IMR-90 (cell line): Measurements from ENCODE around the gene AMBRA1. TPM values are rescaled to one million over a fixed set of nuclear protein-coding genes. Genes with fewer than 3 reads are reported as not detected.

ENCODE experiments used
- ATAC-seq: fragments of 200-7000 bp; cut with Tn5 transposase; 2 replicates; pipeline ENCODE4 v1.9.1; 2020; ENCODE audit warnings: low read depth, mild to moderate bottlenecking, moderate library complexity
- BruUV-seq: library from RNA; stranded (reverse); fragments of 400-500 nt; replicated peaks from 2 replicates; lab custom pipeline; 2021; lab: Mats Ljungman, UMichigan
- CTCF ChIA-PET: fragments of 300-600 bp; formaldehyde crosslinking; extraction: SDS; loops from one replicate; lab custom pipeline; 2021; ENCODE audit warnings: antibody characterized with exemption; lab: Yijun Ruan, JAX
- POLR2A ChIA-PET: fragments of 300-600 bp; sonication (Branson Sonifier 250); formaldehyde crosslinking; loops from one replicate; lab custom pipeline; 2022; ENCODE audit warnings: antibody characterized with exemption; ENCODE audit not compliant: unreplicated experiment; lab: Charles Lee
- DNase-seq: peaks from one replicate; pipeline ENCODE4 v3.0.0; 2013
- H2AFZ ChIP-seq: replicated peaks from 2 replicates; pipeline ENCODE3; 2013; ENCODE audit warnings: low read length, mild to moderate bottlenecking; ENCODE audit not compliant: poor library complexity
- H2AK5ac ChIP-seq: 2 replicates; pipeline ENCODE4 v1.6.1; 2013; ENCODE audit warnings: low read depth, low read length, inconsistent platforms
- H2AK9ac ChIP-seq: replicated peaks from 2 replicates; pipeline ENCODE3; 2013; ENCODE audit warnings: mild to moderate bottlenecking, low read depth, low read length, moderate library complexity; ENCODE audit not compliant: poor library complexity
- H2BK120ac ChIP-seq: 2 replicates; pipeline ENCODE4 v1.6.1; 2013; ENCODE audit warnings: low read depth, low read length, inconsistent platforms
- H2BK15ac ChIP-seq: 3 replicates; pipeline ENCODE4 v1.6.1; 2013; ENCODE audit warnings: low read depth, low read length, inconsistent platforms
- H2BK20ac ChIP-seq: 2 replicates; pipeline ENCODE4 v1.6.1; 2013; ENCODE audit warnings: low read depth, mild to moderate bottlenecking, inconsistent platforms, low read length, moderate library complexity
- H2BK5ac ChIP-seq: 2 replicates; pipeline ENCODE4 v1.6.1; 2013; ENCODE audit warnings: mild to moderate bottlenecking, low read depth, low read length, inconsistent platforms; ENCODE audit not compliant: poor library complexity, severe bottlenecking
- H3K14ac ChIP-seq: replicated peaks from 2 replicates; pipeline ENCODE4 v1.6.1; 2013; ENCODE audit warnings: low read depth, low read length, inconsistent platforms
- H3K18ac ChIP-seq: 2 replicates; pipeline ENCODE4 v1.6.1; 2013; ENCODE audit warnings: low read depth, low read length, control low read depth
- H3K23ac ChIP-seq: 2 replicates; pipeline ENCODE4 v1.6.1; 2013; ENCODE audit warnings: low read depth, low read length, inconsistent platforms
- H3K27ac ChIP-seq: 2 replicates; pipeline ENCODE4 v1.5.1; 2013; ENCODE audit warnings: mild to moderate bottlenecking, control low read depth, low read length; ENCODE audit not compliant: insufficient read depth
- H3K27me3 ChIP-seq: 2 replicates; pipeline ENCODE4 v1.6.1; 2013; ENCODE audit warnings: low read length; ENCODE audit not compliant: control insufficient read depth, insufficient read depth
- H3K36me3 ChIP-seq: 2 replicates; pipeline ENCODE4 v1.6.1; 2013; ENCODE audit warnings: low read length, mixed read lengths; ENCODE audit not compliant: control insufficient read depth, insufficient read depth
- H3K4ac ChIP-seq: 2 replicates; pipeline ENCODE4 v1.6.1; 2013; ENCODE audit warnings: low read depth, low read length, inconsistent platforms
- H3K4me1 ChIP-seq: 2 replicates; pipeline ENCODE4 v1.6.1; 2013; ENCODE audit warnings: low read length, mixed read lengths; ENCODE audit not compliant: control insufficient read depth, insufficient read depth
- H3K4me2 ChIP-seq: 2 replicates; pipeline ENCODE4 v1.6.1; 2013; ENCODE audit warnings: low read depth, mild to moderate bottlenecking, control low read depth, low read length, moderate library complexity
- H3K4me3 ChIP-seq: 2 replicates; pipeline ENCODE4 v1.5.1; 2013; ENCODE audit warnings: low read depth, mild to moderate bottlenecking, control low read depth, low read length, moderate library complexity; ENCODE audit not compliant: insufficient read depth
- H3K56ac ChIP-seq: 2 replicates; pipeline ENCODE4 v1.6.1; 2013; ENCODE audit warnings: low read length, inconsistent platforms; ENCODE audit not compliant: insufficient read depth; ENCODE audit errors: extremely low read depth
- H3K79me1 ChIP-seq, 2 experiments: 2 replicates each; pipeline ENCODE4 v1.6.1; 2013; ENCODE audit warnings: low read length in 2 of 2, inconsistent platforms in 1 of 2, low read depth in 1 of 2
- H3K9ac ChIP-seq: 2 replicates; pipeline ENCODE4 v1.6.1; 2013; ENCODE audit warnings: low read depth, low read length, control low read depth
- H3K9me1 ChIP-seq: 2 replicates; pipeline ENCODE4 v1.6.1; 2013; ENCODE audit warnings: low read length, inconsistent platforms; ENCODE audit not compliant: insufficient read depth
- H3K9me3 ChIP-seq: 2 replicates; pipeline ENCODE4 v1.6.1; 2013; ENCODE audit warnings: low read length; ENCODE audit not compliant: control insufficient read depth, insufficient read depth
- H4K20me1 ChIP-seq: 2 replicates; pipeline ENCODE4 v1.6.1; 2013; ENCODE audit warnings: low read length, inconsistent platforms; ENCODE audit not compliant: insufficient read depth
- H4K5ac ChIP-seq: 2 replicates; pipeline ENCODE4 v1.6.1; 2013; ENCODE audit warnings: mild to moderate bottlenecking, low read depth, low read length, control low read depth
- H4K8ac ChIP-seq, 2 experiments: 2 replicates each; pipeline ENCODE4 v1.6.1; 2013; ENCODE audit warnings: low read depth in 2 of 2, low read length in 2 of 2, control low read depth in 1 of 2, inconsistent platforms in 1 of 2
- H4K91ac ChIP-seq: 2 replicates; pipeline ENCODE4 v1.6.1; 2013; ENCODE audit warnings: low read depth, low read length, inconsistent platforms; ENCODE audit not compliant: insufficient read depth
- BHLHE40 ChIP-seq: fragments of 150-350 bp; IDR thresholded peaks from 2 replicates; pipeline ENCODE4 v1.6.1; 2016; ENCODE audit warnings: mild to moderate bottlenecking, low read depth, low read length
- FOS ChIP-seq: fragments of 150-350 bp; IDR thresholded peaks from 2 replicates; pipeline ENCODE4 v1.6.1; 2016; ENCODE audit warnings: low read depth, low read length
- MAFK ChIP-seq: IDR thresholded peaks from 2 replicates; pipeline ENCODE4 v1.6.1; 2012; ENCODE audit warnings: low read depth, low read length, improper control_type of control experiment
- MAZ ChIP-seq: IDR thresholded peaks from 2 replicates; pipeline ENCODE4 v1.6.1; 2012; ENCODE audit warnings: low read depth, mild to moderate bottlenecking, low read length, improper control_type of control experiment, moderate library complexity, borderline replicate concordance
- NFE2L2 ChIP-seq: fragments of 150-350 bp; IDR thresholded peaks from 2 replicates; pipeline ENCODE4 v1.6.1; 2016; ENCODE audit warnings: low read depth, mild to moderate bottlenecking, low read length
- POLR2A ChIP-seq: IDR thresholded peaks from 2 replicates; pipeline ENCODE4 v1.6.1; 2012; ENCODE audit warnings: mild to moderate bottlenecking, low read depth, low read length
- RFX5 ChIP-seq: IDR thresholded peaks from 2 replicates; pipeline ENCODE4 v1.8.0; 2012; ENCODE audit warnings: low read depth, mild to moderate bottlenecking, low read length, moderate library complexity
- WGBS, 2 experiments: methylation state at CpG; one replicate each; pipeline versions ENCODE4 v1.1.5 to v1.1.7; 2013; ENCODE audit warnings: missing lambda C conversion rate in 2 of 2; ENCODE audit not compliant: insufficient read length in 1 of 2; ENCODE audit errors: extremely low coverage in 2 of 2; 5-methylcytosine and 5-hydroxymethylcytosine counted together
- dilution Hi-C: fragments of 300-500 bp; cut with HindIII; formaldehyde crosslinking; loops from one replicate; pipeline ENCODE4 v1.14.3; 2018; ENCODE audit warnings: low sequenced_read_pairs; ENCODE audit not compliant: unreplicated experiment
- in situ Hi-C: fragments of 300-500 bp; cut with MboI; formaldehyde crosslinking; loops from 3 replicates; pipeline ENCODE4 v1.14.3; 2019; ENCODE audit warnings: low sequenced_read_pairs, inconsistent platforms, mixed read lengths
- intact Hi-C: fragments of 100-400 bp; cut with micrococcal nuclease; formaldehyde crosslinking; loops from 2 replicates; pipeline ENCODE4 v1.10.0; 2022
- polyA plus RNA-seq, 3 experiments: library from polyadenylated mRNA; depleted of rRNA; stranded (reverse); fragments of >200 nt; gene quantifications; 2 replicates each; pipeline ENCODE4 v1.2.3, GENCODE V29; 2012; ENCODE audit warnings: low replicate concordance in 1 of 3
- total RNA-seq: library from RNA; depleted of rRNA; stranded (reverse); fragments of >200 nt; gene quantifications from 2 replicates; pipeline ENCODE4 v1.2.3, GENCODE V29; 2012
- TF ChIP-seq, protein P1 (sequence below): conservative IDR thresholded peaks from 2 replicates; pipeline ENCODE4 v1.5.1; 2012; ENCODE audit warnings: mild to moderate bottlenecking, low read depth, low read length, improper control_type of control experiment
- TF ChIP-seq, protein P2 (sequence below): fragments of 150-350 bp; IDR thresholded peaks from 2 replicates; pipeline ENCODE4 v1.6.1; 2017; ENCODE audit warnings: mild to moderate bottlenecking, antibody characterized with exemption, low read length, low read depth
- TF ChIP-seq, protein P3 (sequence below): fragments of 150-350 bp; IDR thresholded peaks from 2 replicates; pipeline ENCODE4 v1.6.1; 2016; ENCODE audit warnings: low read depth, mild to moderate bottlenecking, low read length, moderate library complexity, borderline replicate concordance

Gene AMBRA1
- total and polyA plus RNA-seq, 2 of the 4 experiments (the other 2 are of a cell fraction), result 9.4 to 18.3 TPM

DNA sequence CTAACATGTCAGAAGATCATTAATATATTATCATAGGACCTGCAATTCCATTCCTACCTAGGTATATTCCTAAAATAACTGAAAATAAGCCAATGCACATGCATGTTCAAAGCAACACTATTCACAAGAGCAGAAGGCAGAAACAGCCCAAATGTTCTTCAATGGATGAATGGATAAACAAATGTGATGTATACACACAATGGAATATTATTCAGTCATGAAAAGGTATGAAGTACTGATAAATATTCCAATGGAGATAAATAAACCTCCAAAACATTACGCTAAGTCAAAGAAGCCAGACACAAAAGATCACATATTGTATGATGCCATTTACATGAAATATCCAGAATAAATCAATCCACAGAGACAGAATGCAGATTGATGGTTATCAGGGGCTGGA, 16.8 kb downstream of the AMBRA1 start:
- H2AFZ ChIP-seq, result no peak overlapping the region
- no peak overlapping the region for H3K23ac ChIP-seq
- DNase-seq, result no peak
- TF ChIP-seq RFX5 (no peak), MAFK (no peak), BHLHE40 (no peak), MAZ (no peak), NFE2L2 (no peak), FOS (no peak), POLR2A (no peak)
- TF ChIP-seq, protein P1, sequence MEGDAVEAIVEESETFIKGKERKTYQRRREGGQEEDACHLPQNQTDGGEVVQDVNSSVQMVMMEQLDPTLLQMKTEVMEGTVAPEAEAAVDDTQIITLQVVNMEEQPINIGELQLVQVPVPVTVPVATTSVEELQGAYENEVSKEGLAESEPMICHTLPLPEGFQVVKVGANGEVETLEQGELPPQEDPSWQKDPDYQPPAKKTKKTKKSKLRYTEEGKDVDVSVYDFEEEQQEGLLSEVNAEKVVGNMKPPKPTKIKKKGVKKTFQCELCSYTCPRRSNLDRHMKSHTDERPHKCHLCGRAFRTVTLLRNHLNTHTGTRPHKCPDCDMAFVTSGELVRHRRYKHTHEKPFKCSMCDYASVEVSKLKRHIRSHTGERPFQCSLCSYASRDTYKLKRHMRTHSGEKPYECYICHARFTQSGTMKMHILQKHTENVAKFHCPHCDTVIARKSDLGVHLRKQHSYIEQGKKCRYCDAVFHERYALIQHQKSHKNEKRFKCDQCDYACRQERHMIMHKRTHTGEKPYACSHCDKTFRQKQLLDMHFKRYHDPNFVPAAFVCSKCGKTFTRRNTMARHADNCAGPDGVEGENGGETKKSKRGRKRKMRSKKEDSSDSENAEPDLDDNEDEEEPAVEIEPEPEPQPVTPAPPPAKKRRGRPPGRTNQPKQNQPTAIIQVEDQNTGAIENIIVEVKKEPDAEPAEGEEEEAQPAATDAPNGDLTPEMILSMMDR, result no peak
- TF ChIP-seq, protein P2, sequence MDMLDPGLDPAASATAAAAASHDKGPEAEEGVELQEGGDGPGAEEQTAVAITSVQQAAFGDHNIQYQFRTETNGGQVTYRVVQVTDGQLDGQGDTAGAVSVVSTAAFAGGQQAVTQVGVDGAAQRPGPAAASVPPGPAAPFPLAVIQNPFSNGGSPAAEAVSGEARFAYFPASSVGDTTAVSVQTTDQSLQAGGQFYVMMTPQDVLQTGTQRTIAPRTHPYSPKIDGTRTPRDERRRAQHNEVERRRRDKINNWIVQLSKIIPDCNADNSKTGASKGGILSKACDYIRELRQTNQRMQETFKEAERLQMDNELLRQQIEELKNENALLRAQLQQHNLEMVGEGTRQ, result no peak
- TF ChIP-seq, protein P3, sequence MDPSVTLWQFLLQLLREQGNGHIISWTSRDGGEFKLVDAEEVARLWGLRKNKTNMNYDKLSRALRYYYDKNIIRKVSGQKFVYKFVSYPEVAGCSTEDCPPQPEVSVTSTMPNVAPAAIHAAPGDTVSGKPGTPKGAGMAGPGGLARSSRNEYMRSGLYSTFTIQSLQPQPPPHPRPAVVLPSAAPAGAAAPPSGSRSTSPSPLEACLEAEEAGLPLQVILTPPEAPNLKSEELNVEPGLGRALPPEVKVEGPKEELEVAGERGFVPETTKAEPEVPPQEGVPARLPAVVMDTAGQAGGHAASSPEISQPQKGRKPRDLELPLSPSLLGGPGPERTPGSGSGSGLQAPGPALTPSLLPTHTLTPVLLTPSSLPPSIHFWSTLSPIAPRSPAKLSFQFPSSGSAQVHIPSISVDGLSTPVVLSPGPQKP, result no peak
- no peak overlapping the region for H3K4me2 ChIP-seq
- no peak overlapping the region for H4K91ac ChIP-seq
- H3K4ac ChIP-seq, result no peak overlapping the region
- no peak overlapping the region for H3K14ac ChIP-seq
- H3K27me3 ChIP-seq, result no peaks in the 10 kb centered on the region
- no peak overlapping the region for H3K9ac ChIP-seq
- BruUV-seq, result no TSS peak
- intact Hi-C loops, result no loop called here
- no peak overlapping the region for H2BK15ac ChIP-seq
- H3K9me3 ChIP-seq, result no peaks in the 10 kb centered on the region
- H3K18ac ChIP-seq, result no peak overlapping the region
- POLR2A ChIA-PET, result no interaction called here
- dilution Hi-C loops, result no loop called here
- H4K20me1 ChIP-seq, result peaks cover 54% of the 10 kb centered on the region
- no peak overlapping the region for H4K8ac ChIP-seq
- H3K36me3 ChIP-seq, result no peaks in the 10 kb centered on the region
- H3K4me1 ChIP-seq, result 0 out of 2 replicates have a peak, but pooled peaks cover 2% of the 10 kb centered on the region
- in situ Hi-C loops, result no loop called here
- no peak overlapping the region for H3K56ac ChIP-seq
- H2BK5ac ChIP-seq, result no peak overlapping the region
- no CpG with 5 or more reads among the region's 1 CpG for WGBS, 2 experiments
- H4K5ac ChIP-seq, result no peak overlapping the region
- CTCF ChIA-PET, result no interaction called here
- no peak overlapping the region for H2AK5ac ChIP-seq
- H3K79me1 ChIP-seq, result peaks cover 31 to 67% of the 10 kb centered on the region in 2 experiments
- no peak overlapping the region for H2BK20ac ChIP-seq
- H3K9me1 ChIP-seq, result 0 out of 2 replicates have a peak, but pooled peaks cover 6% of the 10 kb centered on the region
- H3K27ac ChIP-seq, result no peak overlapping the region
- no peak overlapping the region for H2AK9ac ChIP-seq
- H2BK120ac ChIP-seq, result no peak overlapping the region
- no peak for ATAC-seq
- no peak overlapping the region for H3K4me3 ChIP-seq
